Neural cell (in vitro differentiated cells): Measurements from ENCODE around the gene COX10. TPM values are rescaled to one million over a fixed set of nuclear protein-coding genes. Genes with fewer than 3 reads are reported as not detected.

ENCODE experiments used
- H2AFZ ChIP-seq: fragments of 200-600, 300-800 bp; sonication (generic), shearing (Covaris generic); 2 replicates; pipeline ENCODE4 v1.6.0; 2014; ENCODE audit warnings: low read depth, mild to moderate bottlenecking, antibody characterized with exemption, low read length, moderate library complexity
- H3F3A ChIP-seq: fragments of 200-600 bp; shearing (Covaris generic); 2 replicates; pipeline ENCODE4 v1.6.1; 2016; ENCODE audit warnings: mild to moderate bottlenecking, moderate library complexity, mixed read lengths, antibody characterized with exemption, low read length; ENCODE audit not compliant: insufficient read depth, poor library complexity, severe bottlenecking
- H3K27ac ChIP-seq: fragments of 200-600, 300-800 bp; sonication (generic), shearing (Covaris generic); 2 replicates; pipeline ENCODE4 v1.5.1; 2014; ENCODE audit warnings: mild to moderate bottlenecking, low read length, moderate library complexity
- H3K27me3 ChIP-seq: fragments of 300-800, 200-600 bp; sonication (generic), shearing (Covaris generic); 2 replicates; pipeline ENCODE4 v1.6.0; 2014; ENCODE audit warnings: mild to moderate bottlenecking, low read depth, low read length, moderate library complexity; ENCODE audit not compliant: insufficient read depth
- H3K36me3 ChIP-seq: fragments of 300-800, 200-600 bp; sonication (generic), shearing (Covaris generic); 2 replicates; pipeline ENCODE4 v1.5.1; 2014; ENCODE audit warnings: mild to moderate bottlenecking, antibody characterized with exemption, low read length, moderate library complexity; ENCODE audit not compliant: insufficient read depth
- H3K4me2 ChIP-seq: fragments of 300-800, 200-600 bp; sonication (generic), shearing (Covaris generic); 2 replicates; pipeline ENCODE4 v1.6.0; 2014; ENCODE audit warnings: mild to moderate bottlenecking, low read length
- H3K4me3 ChIP-seq: fragments of 300-800, 200-600 bp; sonication (generic), shearing (Covaris generic); 2 replicates; pipeline ENCODE4 v1.5.1; 2014; ENCODE audit warnings: mild to moderate bottlenecking, low read length, moderate library complexity
- H3K79me2 ChIP-seq: fragments of 200-600 bp; shearing (Covaris generic); replicated peaks from 2 replicates; pipeline ENCODE4 v1.6.0; 2014; ENCODE audit warnings: mild to moderate bottlenecking, low read length, moderate library complexity; ENCODE audit not compliant: insufficient read depth
- H3K9ac ChIP-seq: fragments of 300-800, 200-600 bp; sonication (generic), shearing (Covaris generic); 2 replicates; pipeline ENCODE4 v1.6.1; 2016; ENCODE audit warnings: mild to moderate bottlenecking, low read length, mixed read lengths
- H3K9me2 ChIP-seq: fragments of 200-600 bp; shearing (Covaris generic); 2 replicates; pipeline ENCODE4 v1.6.1; 2016; ENCODE audit warnings: mild to moderate bottlenecking, low read length, mixed read lengths; ENCODE audit not compliant: insufficient read depth
- H3K9me3 ChIP-seq: fragments of 200-600, 300-800 bp; sonication (generic), shearing (Covaris generic); 2 replicates; pipeline ENCODE4 v1.6.1; 2016; ENCODE audit warnings: mild to moderate bottlenecking, mixed run types, low read length, moderate library complexity, mixed read lengths
- H4K20me1 ChIP-seq: fragments of 200-600 bp; shearing (Covaris generic); 2 replicates; pipeline ENCODE4 v1.6.1; 2016; ENCODE audit warnings: mild to moderate bottlenecking, mixed run types; ENCODE audit not compliant: insufficient read depth
- CTCF ChIP-seq: fragments of 450-650 bp; IDR thresholded peaks from 2 replicates; pipeline ENCODE4 v1.5.1; 2014; ENCODE audit warnings: antibody characterized with exemption, mild to moderate bottlenecking, moderate library complexity; ENCODE audit not compliant: poor library complexity, severe bottlenecking
- EP300 ChIP-seq: fragments of 450-650 bp; conservative IDR thresholded peaks from 2 replicates; pipeline ENCODE4 v1.6.1; 2014; ENCODE audit warnings: antibody characterized with exemption, mild to moderate bottlenecking, moderate library complexity; ENCODE audit not compliant: poor library complexity, severe bottlenecking
- EZH2 ChIP-seq: fragments of 200-600, 300-800 bp; shearing (Covaris generic), sonication (generic); IDR thresholded peaks from 2 replicates; pipeline ENCODE4 v1.6.1; 2014; ENCODE audit warnings: antibody characterized with exemption, low read length, borderline replicate concordance, mild to moderate bottlenecking; ENCODE audit not compliant: insufficient read depth, poor library complexity, severe bottlenecking
- MXI1 ChIP-seq: fragments of 450-650 bp; conservative IDR thresholded peaks from 2 replicates; pipeline ENCODE4 v1.6.1; 2014; ENCODE audit warnings: antibody characterized with exemption, mild to moderate bottlenecking; ENCODE audit not compliant: poor library complexity, severe bottlenecking
- POLR2AphosphoS5 ChIP-seq: IDR thresholded peaks from 2 replicates; pipeline ENCODE4 v1.6.1; 2012
- RAD21 ChIP-seq: fragments of 450-650 bp; conservative IDR thresholded peaks from 2 replicates; pipeline ENCODE4 v1.6.1; 2014; ENCODE audit warnings: antibody characterized with exemption, mild to moderate bottlenecking, moderate library complexity
- REST ChIP-seq: IDR thresholded peaks from 2 replicates; pipeline ENCODE4 v1.6.1; 2012; ENCODE audit warnings: borderline replicate concordance
- SMC3 ChIP-seq: fragments of 450-650 bp; conservative IDR thresholded peaks from 2 replicates; pipeline ENCODE4 v1.6.1; 2014; ENCODE audit warnings: antibody characterized with exemption, mild to moderate bottlenecking, moderate library complexity; ENCODE audit not compliant: poor library complexity
- TAF1 ChIP-seq: IDR thresholded peaks from 2 replicates; pipeline ENCODE4 v1.6.1; 2012; ENCODE audit warnings: low read depth
- polyA plus RNA-seq: library from polyadenylated mRNA; depleted of rRNA; stranded (reverse); fragments of >200 nt; gene quantifications from 2 replicates; pipeline ENCODE4 v1.2.3, GENCODE V29; 2014

COX10 gene
- polyA plus RNA-seq, 1 donor from 2014 or later, result 7.2 TPM

- Histone ChIP-seq H3K9me3 (no peaks in the 10 kb centered on the region), H3K4me2 (no peak overlapping the region), H3K79me2 (no peaks in the 10 kb centered on the region), H3K27ac (no peak overlapping the region), H2AFZ (no peak overlapping the region), H3K27me3 (no peaks in the 10 kb centered on the region), H3K36me3 (no peaks in the 10 kb centered on the region), H4K20me1 (no peaks in the 10 kb centered on the region), H3K9me2 (no peaks in the 10 kb centered on the region), H3K4me3 (no peak overlapping the region), H3K9ac (no peak overlapping the region), H3F3A (no peaks in the 10 kb centered on the region)
- TF ChIP-seq EP300 (no peak), REST (no peak), RAD21 (no peak), EZH2 (no peak), CTCF (no peak), MXI1 (no peak), TAF1 (no peak), POLR2AphosphoS5 (no peak), SMC3 (no peak)
Observed at GRCh38 chr17:14198575-14198974, 129.3 kb downstream of the COX10 start.

- H3F3A ChIP-seq, result no peaks in the 10 kb centered on the region
- no peak overlapping the region for H3K4me2 ChIP-seq
- H3K4me3 ChIP-seq, result no peak overlapping the region
- no peaks in the 10 kb centered on the region for H3K27me3 ChIP-seq
- H3K9me2 ChIP-seq, result no peaks in the 10 kb centered on the region
- H3K79me2 ChIP-seq, result no peaks in the 10 kb centered on the region
- H4K20me1 ChIP-seq, result no peaks in the 10 kb centered on the region
- no peak overlapping the region for H3K27ac ChIP-seq
- no peak overlapping the region for H2AFZ ChIP-seq
- no peak overlapping the region for H3K9ac ChIP-seq
- no peak for TF ChIP-seq POLR2AphosphoS5
- TF ChIP-seq EP300, result no peak
- TF ChIP-seq TAF1, result no peak
- TF ChIP-seq RAD21, result no peak
- TF ChIP-seq MXI1, result no peak
- no peak for TF ChIP-seq REST
- TF ChIP-seq SMC3, result no peak
- TF ChIP-seq CTCF, result no peak
- no peak for TF ChIP-seq EZH2
- H3K36me3 ChIP-seq, result no peaks in the 10 kb centered on the region
- H3K9me3 ChIP-seq, result no peaks in the 10 kb centered on the region
Observed at GRCh38 chr17:14199601-14200000, 130.3 kb downstream of the COX10 start.
